GDM1 (cell line): ENCODE data around the gene WWC1.
"Not testable (repeated sequence)": the region's sequence is repeated elsewhere in the genome, so short reads cannot be mapped to it uniquely, and the experiment has no call there.

Source experiments
- DNase-seq: peaks from one replicate; lab custom pipeline; 2025; lab: John Stamatoyannopoulos, UW

The WWC1 gene

GRCh38 chr5:168334695-168335094, 43.2 kb downstream of the WWC1 start:
- DNase-seq: no peak

GRCh38 chr5:168337361-168337760, 45.9 kb downstream of the WWC1 start:
- DNase-seq: no peak

DNA sequence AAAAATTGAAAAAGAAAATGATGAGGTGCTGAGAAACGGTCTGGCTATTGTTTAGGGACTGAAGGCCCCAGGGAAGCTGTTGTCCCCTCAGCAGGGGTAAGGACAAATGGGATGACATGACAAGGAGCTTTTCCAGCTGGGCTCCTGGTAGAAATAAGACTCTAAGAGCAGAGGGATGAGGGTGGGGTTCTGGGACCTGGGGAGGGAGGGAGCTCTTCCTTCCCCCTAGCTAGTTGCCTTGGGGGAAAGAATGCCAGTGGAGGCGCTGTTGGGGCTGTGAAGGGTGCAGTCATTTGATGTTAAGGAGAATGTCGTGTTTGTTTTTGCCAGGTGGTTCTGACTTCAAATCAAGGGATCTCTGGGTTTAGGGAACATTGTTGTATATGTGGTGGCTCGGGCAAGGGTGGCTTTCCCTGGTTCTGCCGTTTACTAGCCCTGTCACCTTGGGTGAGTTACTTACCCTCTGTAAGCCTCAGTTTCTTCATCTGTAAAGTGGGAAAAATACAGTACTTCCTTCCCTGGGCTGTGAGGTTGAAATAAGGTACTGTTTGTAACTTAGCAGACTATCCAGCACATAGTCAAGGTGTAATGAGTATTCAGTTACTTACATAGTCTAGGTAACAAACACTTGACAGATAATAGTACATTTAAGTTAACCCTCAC, 47.8 kb downstream of the WWC1 start:
- DNase-seq: no peak

DNA sequence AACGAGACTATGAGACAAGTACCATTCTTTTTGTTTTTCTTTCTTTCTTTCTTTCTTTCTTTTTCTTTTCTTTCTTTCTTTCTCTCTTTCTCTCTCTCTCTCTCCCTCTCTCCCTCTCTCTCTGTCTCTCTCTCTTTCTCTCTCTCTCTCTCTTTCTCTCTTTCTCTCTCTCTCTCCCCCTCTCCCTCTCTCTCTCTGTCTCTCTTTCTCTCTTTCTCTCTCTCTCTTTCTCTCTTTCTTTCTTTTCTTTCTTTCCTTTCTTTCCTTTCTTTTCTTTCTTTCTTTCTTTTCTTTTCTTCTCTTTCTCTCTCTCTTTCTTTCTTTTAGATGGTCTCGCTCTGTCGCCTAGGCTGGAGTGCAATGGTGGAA, 48.3 kb downstream of the WWC1 start:
- not testable (repeated sequence) for DNase-seq

DNA sequence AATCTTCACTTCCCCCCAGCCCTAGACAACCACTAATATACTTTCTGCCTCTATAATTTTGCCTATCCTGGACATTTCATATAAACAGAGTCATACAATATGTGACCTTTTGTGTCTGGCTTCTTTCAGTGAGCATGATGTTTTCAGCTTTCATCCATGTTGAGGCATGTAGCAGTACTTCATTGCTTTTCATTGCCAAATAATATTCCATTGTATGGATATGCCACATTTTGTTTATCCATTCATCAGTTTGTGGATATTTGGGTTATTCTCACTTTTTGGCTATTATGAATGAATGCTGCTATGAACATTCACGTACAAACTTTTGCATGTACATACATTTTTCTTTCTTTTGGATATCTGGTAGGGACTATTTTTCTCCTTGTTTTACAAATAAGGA, 49.0 kb downstream of the WWC1 start:
- DNase-seq: no peak

DNA sequence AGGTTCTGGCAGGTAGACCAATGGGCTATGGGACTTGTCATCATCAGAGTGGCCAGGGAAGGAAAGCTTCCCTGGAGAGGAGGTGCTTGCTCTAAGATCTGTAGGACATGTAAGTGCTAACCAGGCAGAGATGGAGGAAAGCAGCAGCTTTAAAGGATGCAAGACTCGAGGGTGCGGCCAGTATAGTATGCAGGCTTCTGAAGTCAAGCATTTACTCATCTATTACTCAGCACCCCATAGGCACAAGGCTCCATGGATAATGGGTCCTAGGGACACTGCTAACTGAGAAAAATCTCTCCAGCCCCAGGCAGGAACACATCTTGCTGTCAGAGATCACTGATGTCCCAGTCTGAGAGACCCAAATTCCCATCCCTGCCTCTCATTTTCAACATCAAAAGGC, 49.7 kb downstream of the WWC1 start:
- no peak for DNase-seq

- DNase-seq: no peak
Observed at GRCh38 chr5:168342151-168342825, 50.8 kb downstream of the WWC1 start.

GRCh38 chr5:168342985-168343384, 51.5 kb downstream of the WWC1 start:
- DNase-seq: no peak

GRCh38 chr5:168346417-168346816, 55.0 kb downstream of the WWC1 start:
- DNase-seq: no peak

DNA sequence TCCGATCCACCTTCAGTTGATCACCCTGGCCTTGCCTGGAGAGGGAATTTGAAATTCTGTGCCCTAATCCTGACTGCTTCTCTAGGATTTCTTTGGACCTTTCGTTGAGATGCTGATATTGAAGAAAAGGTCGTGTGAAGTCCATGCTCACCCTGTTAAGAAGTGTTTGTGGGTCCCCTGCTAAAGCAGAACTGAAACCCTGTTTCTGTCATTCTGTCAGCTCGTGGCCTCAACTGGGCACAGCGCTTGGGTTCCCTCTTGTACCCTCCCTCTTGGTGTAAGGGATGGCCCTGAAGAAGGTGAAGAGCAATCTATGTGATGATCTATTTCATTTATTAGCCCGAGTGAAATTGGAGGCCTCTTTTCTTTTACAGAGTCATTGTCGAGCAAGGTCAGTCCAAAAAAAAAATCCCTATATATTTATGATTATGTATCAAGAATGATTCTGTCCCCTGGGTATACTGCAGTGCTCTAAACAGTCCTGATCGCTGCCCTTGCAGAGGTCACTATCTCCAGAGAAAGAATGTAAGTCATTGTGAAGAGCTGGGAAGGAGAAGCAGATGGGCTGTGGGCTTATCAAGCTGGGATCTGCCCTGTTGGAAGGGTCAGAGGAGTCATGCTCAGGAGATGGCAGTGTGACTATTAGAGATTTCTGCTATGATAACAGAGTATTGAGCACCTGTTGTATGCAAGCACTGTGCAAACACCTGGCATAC, 56.1 kb downstream of the WWC1 start:
- DNase-seq: no peak

DNA sequence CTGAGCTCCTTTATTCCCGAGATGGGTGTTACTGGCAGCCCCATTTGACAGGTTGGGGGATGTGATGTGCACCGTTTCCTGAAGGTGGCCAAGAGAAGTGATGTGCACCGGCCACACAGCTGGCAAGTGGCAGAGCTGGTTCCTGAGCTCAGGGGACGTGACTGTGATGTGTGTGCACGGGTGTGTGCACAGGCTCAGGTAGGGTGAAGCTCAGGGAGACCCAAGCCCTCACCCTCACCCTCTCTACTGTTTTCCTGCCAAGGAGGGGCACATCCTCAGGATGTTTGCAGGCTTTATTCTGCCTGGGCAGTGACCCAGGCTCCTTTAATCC, 56.6 kb downstream of the WWC1 start:
- no peak for DNase-seq

GRCh38 chr5:168350315-168350714, 58.9 kb downstream of the WWC1 start:
- no peak for DNase-seq

GRCh38 chr5:168353216-168353957, 61.9 kb downstream of the WWC1 start:
- DNase-seq: no peak

DNA sequence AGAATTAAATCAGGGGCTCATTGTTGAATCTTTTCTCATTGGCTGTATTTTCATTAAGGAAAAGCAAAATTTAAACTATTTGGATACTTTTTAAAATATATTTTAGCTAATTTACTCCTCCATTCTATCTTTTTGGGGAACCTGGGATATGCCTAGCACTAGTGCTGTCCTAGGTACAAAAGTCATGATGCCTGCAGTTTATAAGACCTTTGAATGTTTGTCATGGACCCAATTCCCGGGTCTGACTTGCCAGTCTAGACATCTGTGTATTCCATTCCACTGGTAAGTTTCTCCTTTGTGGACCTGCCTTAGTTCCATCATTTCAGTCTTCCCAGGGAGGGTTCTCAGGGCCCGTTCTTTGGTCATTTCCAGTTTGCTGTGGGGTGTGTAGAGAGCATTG, 63.0 kb downstream of the WWC1 start:
- no peak for DNase-seq

- DNase-seq: no peak
Observed at GRCh38 chr5:168356171-168356570, 64.7 kb downstream of the WWC1 start.

- no peak for DNase-seq
Observed at GRCh38 chr5:168356592-168356991, 65.1 kb downstream of the WWC1 start.

DNA sequence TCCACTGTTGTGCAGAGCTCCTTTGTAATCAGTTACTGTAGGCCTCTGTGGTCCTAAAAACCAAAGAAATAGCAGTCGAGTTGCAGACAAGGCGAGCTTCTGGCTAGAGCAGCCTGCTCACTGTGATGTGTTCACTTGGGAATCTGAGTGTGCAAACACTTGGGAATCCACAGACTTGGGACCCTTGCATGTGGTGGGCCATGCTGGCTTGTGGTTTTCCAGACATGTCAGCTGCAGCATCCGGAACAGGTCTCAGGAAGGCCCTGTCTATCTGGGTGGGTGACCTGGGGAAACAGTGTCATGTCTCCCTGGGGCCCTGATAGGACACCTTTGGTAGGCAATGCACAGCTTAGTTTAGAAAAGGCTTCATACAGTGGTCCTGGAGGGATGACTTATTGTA, 66.4 kb downstream of the WWC1 start:
- no peak for DNase-seq

DNA sequence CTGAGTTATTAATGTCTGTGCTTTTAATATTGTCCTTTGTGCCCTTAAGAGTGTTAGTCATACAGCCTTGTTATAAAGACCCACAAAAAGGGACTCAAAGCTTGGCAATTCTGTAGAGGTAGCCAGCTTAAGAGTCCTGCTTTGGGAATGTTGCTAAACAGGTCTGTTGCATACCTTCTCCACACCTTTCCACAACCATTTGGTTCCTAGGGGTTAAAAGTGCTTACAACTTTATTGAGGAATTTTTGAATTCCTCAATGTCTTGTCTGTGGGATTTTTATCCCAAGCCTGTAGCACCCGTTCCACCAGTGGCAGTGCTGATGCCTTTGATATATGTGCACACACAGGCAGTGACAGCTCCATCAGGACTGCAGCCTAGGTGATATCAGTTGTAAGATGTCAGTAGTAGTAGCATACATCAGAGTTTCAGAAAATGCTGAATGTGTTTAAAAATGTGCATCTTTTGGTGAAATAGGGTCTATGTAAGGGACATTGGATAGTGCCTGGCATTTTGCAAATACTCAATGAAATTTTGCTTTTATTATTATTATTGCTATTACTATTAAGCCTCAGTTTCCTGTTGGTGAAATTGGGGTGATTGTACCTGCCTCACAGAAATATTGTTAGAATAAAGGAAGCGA, 68.5 kb downstream of the WWC1 start:
- DNase-seq: no peak

DNA sequence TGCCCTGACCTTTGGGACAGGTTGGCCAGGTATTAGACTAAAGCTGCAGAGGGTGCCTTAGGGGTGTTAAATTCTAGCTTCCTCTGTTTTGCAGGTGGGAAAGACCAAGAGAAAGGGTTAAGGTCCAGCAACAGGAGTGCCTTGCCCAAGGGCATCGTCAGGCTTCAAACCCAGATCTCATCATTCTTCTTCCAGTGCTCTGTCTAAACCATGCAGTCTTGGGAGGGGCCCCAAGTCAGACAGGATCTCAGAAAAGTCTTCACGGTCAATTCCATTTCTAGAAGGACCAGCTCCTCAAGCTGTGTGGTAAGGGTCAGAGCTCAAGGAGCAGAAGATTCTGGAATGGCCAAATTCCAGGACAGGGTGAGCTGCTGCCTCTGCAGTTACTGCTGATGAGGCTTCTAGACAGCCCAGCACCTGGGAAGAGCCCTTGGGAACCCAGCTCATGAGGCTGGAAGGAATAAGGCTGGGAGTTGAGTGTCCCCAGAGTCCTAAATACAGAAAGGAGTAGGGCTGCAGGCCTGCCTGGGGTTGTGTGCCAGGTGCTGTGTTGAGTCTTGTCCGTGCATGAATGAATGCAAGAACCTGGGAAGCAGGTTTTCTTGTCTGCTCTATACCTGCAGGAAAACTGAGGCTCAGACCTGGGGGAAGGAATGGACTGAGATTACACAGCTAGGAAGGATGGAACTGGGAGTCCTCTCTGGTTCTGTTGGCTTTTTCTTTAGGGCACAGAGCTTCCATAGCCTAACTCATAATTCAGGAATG, 69.3 kb downstream of the WWC1 start:
- DNase-seq: no peak

DNA sequence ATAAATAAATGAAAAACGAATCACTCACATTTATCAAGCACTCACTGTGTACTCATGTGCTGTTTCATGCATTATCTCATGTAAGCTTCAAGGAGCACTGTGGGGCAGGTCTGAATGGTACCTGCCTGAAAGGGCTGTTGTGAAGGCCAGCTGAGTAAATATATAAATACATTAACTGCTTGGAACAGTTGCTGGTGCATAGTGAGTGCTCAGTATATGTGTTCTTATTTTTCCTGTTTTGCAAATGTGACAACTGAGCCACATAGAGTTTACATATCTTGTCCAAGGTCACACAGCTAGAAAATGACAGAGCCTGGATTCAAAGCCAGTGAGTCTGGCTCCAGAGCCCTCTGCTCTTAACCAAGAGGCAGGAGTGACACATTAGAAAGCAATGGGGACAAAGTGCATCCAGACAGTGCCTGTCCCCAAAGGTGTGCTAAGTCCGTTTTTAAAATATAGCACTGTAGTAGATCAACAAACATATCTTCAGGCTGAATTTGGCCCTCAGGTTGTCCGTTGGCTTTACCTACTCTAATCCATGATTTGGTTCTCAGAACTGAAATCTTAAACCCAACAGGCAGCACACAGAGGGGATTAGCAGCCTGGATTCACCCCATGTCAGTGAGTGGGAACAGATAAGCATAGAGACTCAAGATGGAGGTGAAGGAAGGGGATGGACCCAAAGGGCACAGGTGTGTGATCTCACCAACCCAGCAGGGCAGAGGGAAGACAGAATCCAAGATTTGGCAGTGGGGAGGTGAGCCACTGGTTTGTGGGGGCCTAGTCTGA, 70.8 kb downstream of the WWC1 start:
- DNase-seq: no peak

- no peak for DNase-seq
Observed at GRCh38 chr5:168364151-168364661, 72.8 kb downstream of the WWC1 start.
